DMS114 treated with DMSO at 0.1 percent for 48 hours (cell line): ENCODE measurements around the gene HAUS1.
A peak's percentile ranks its signal among the peaks of the same experiment; 100 is the strongest.
"Not testable (repeated sequence)": the region's sequence is repeated elsewhere in the genome, so short reads cannot be mapped to it uniquely, and the experiment has no call there.

Experiments
- DNase-seq: peaks from one replicate; lab custom pipeline; 2025; ENCODE audit not compliant: unreplicated experiment; lab: John Stamatoyannopoulos, UW

HAUS1 gene

DNA sequence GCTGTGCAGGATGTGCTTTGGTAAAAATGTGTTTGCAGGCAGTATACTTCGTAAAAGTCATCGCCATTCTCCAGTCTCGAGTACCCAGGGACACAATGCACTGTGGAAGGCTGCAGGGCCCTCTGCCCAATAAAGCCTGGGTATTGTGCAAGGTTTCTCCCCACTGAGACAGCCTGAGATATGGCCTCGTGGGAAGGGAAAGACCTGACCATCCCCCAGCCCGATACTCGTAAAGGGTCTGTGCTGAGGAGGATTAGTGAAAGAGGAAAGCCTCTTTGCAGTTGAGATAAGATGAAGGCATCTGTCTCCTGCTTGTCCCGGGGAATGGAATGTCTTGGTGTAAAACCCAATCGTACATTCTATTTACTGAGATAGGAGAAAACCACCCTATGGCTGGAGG is 15.7 kb upstream of the HAUS1 start:
- DNase-seq: not testable (repeated sequence)

- no peak for DNase-seq
These were observed 8.7 kb upstream of the HAUS1 start for GRCh38 chr18:46095532-46095931.

- no peak for DNase-seq
These were observed 7.4 kb upstream of the HAUS1 start for GRCh38 chr18:46096651-46097300.

DNA sequence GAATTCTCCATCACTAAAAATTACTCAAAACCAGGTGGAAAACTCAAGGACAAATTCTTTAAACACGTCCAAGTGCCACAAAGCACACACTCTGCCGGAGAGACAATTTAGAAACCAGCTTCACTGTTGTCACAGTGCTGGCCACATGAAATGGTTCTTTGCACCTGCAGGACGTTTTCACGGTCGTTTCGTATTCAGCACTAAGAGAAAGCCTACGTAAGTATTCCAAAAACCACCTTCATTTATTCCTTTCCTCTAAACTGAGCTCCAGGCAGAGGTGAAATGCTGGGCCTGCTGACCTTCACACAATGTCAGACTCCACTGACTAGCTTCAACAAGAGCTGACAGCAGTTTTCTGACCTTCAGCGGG is 6.8 kb upstream of the HAUS1 start:
- DNase-seq: no peak

DNA sequence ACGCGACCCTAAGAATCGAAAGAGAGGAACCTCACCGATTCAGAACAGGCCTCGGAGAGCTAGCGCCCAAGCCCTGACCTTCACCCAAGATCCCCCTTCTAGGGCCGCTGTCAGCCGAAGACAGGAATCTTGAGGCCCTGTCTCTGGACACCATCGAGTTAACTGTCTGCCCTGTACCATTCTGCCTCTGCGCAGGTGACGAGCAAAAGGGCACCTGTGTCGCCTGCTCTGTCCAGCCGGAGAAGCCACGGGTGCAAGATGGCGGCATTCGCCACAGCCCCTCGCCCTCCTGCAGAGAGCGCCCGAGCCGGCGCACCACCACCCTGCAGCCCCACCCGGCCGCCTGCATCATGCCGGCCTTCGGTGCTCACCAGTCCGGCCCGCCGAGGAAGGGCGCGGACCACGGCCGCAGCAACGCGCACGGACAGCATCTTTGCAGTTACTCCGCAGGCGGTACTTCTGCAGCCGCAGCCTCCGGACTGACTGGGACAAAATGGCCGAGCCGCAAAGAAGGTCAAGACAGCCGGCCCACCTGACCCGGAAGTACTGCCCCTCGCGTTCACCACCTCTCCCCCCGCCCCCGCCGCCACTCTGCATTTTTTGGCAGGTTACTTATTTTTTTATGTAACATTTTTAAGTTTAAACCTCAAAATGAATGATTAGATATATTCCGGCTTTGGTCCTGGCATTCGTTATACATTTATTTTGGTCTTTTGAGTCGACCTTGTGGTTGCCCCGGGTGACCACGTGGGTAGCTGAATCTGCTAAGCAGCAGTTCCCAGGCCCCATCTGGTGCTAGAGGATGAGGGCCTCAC is 6.2 kb upstream of the HAUS1 start, which contains the start of gene ATP5F1A:
TSS of gene ATP5F1A (minus strand) at position 496 of the 815 bp plus-strand sequence. CDS start at position 431, 65 bp downstream.
- DNase-seq: peak; percentile 80

- DNase-seq: no peak
These were observed 5.6 kb upstream of the HAUS1 start for GRCh38 chr18:46098616-46098933.

GRCh38 chr18:46099463-46099862 is 4.7 kb upstream of the HAUS1 start:
- no peak for DNase-seq

DNA sequence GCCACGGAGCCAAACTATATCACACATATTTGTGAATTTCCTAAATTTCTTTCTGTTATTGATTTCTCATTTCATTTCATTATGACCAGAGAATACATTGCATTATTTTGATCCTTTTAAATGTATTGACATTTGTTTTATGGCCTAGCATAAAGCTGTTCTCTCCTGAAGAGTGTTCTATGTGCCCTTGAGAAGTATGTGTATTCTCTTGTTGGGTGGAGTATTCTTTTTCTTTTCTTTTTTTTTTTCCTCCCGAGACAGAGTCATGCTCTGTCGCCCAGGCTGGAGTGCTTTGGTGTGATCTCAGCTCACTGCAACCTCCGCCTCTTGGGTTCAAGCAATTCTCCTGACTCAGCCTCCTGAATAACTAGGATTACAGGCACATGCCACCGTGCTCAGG is 5.2 kb downstream of the HAUS1 start:
- no peak for DNase-seq

- no peak for DNase-seq
These were observed 6.2 kb downstream of the HAUS1 start for GRCh38 chr18:46110406-46110805.

GRCh38 chr18:46113751-46114150 is 9.6 kb downstream of the HAUS1 start:
- DNase-seq: no peak

DNA sequence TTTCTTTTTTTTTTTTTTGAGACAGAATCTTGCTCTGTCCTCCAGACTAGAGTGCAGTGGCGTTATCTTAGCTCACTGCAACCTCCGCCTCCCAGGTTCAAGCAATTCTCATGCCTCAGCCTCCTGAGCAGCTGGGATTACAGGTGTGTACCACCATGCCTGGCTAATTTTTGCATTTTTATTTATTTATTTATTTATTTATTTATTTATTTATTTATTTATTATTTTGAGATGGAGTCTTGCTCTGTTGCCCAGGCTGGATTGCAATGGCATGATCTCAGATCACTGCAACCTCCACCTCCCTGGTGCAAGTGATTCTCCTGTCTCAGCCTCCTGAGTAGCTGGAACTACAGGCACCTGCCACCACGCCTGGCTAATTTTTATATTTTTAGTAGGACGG is 22.4 kb downstream of the HAUS1 start:
- DNase-seq: not testable (repeated sequence)

DNA sequence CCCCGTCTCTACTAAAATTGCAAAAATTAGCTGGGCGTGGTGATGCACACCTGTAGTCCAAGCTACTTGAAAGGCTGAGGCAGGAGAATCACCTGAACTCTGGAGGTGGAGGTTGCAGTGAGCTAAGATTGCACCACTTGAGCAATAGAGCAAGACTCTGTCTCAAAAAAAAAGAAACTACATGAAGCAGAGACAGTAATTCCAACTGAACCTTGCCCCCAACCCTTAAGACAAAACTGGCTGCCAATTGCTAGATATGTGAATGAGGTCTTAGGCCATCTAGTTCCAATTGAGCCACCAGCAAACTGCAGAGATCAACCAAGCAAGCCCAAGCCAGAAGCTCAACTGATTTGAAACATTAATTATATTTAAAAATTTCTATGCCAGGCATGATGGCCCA is 25.9 kb downstream of the HAUS1 start:
- DNase-seq: no peak

DNA sequence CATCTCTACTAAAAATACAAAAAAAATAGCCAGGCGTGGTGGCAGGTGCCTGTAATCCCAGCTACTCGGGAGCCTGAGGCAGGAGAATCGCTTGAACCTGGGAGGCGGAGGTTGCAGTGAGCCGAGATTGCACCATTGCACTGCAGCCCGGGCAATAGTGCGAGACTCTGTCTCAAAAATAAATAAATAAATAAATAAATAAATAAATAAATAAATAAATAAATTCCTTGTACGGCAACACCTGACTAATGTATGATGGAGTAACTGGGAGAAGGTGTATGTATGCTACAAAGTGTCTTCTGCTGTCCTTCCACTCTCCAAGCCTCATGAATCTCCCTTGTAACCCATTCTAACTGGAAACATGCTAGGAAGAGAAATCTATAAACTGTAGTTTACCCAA is 26.4 kb downstream of the HAUS1 start:
- DNase-seq: not testable (repeated sequence)

- no peak for DNase-seq
These were observed 29.3 kb downstream of the HAUS1 start for GRCh38 chr18:46133534-46133933.

GRCh38 chr18:46134920-46135675 is 30.9 kb downstream of the HAUS1 start:
- DNase-seq: no peak

DNA sequence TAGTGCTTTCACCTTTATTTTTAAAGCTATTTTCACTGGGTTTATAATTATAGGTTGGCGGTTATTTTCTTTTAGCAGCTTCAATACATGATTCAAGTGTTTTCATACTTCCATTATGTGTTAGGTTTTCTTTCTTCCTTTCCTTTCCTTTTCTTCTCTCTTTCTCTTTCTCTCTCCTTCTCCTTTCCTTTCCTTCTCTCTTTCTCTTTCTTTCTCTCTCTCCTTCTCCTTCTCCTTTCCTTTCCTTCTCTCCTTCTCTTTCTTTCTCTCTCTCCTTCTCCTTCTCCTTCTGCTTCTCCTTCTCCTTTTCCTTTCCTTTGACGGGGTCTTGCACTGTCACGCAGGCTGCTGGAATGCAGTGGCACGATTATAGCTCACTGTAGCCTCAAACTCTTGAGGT is 36.0 kb downstream of the HAUS1 start:
- no peak for DNase-seq

DNA sequence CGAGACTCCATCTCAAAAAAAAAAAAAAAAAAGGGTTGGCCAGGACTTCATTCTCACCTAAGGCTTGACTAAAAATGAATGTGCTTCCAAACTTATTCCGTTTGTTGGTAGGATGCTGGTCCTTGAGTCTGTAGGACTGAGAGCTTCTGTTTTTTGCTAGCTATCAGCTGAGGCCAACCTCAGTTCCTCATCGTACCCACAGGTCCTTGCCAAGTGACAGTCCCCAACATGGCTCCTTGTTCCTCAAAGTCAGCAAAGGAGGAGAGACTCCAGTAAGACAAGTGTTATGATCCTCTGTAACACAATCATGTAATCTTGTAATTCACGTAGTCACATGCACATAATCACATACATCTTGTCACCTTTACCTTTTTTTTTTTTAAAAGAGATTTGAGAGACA is 37.0 kb downstream of the HAUS1 start:
- no peak for DNase-seq

- DNase-seq: peak; percentile 48
These were observed 44.6 kb downstream of the HAUS1 start for GRCh38 chr18:46148810-46149209.

- no peak for DNase-seq
These were observed 48.2 kb downstream of the HAUS1 start for GRCh38 chr18:46152436-46152807.

GRCh38 chr18:46152808-46153617 is 48.8 kb downstream of the HAUS1 start:
- no peak for DNase-seq

DNA sequence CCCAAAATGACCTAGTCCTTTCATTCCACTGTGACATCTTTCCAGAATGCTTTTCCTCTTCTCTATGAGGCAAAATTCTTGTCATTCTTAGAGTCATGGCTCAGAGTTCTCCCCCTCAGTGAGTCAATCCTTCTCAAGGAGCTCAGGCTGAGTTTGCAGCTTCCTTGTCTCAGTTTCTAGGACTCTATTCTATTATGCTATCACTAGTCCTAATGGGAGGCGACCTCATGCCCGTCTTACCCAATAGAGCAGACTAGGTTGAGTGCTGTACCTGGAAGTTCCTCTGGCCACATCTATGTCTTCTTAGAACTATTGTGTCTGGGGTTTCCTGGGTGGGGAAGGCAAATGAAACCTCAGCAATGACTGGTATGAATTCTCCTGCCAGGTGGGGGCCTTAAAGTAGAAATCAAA is 51.5 kb downstream of the HAUS1 start:
- no peak for DNase-seq
